ENCODE results near the gene PLPPR2. TPM values are rescaled to one million over a fixed set of nuclear protein-coding genes. Genes with fewer than 3 reads are reported as not detected.

Gene PLPPR2, protein sequence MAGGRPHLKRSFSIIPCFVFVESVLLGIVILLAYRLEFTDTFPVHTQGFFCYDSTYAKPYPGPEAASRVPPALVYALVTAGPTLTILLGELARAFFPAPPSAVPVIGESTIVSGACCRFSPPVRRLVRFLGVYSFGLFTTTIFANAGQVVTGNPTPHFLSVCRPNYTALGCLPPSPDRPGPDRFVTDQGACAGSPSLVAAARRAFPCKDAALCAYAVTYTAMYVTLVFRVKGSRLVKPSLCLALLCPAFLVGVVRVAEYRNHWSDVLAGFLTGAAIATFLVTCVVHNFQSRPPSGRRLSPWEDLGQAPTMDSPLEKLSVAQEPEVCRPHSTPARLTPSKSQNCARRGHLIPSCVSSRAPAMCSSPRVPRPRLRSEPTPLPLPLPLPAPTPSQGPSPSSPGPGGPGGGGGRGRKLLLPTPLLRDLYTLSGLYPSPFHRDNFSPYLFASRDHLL
- 66.7 TPM for total RNA-seq

DNA sequence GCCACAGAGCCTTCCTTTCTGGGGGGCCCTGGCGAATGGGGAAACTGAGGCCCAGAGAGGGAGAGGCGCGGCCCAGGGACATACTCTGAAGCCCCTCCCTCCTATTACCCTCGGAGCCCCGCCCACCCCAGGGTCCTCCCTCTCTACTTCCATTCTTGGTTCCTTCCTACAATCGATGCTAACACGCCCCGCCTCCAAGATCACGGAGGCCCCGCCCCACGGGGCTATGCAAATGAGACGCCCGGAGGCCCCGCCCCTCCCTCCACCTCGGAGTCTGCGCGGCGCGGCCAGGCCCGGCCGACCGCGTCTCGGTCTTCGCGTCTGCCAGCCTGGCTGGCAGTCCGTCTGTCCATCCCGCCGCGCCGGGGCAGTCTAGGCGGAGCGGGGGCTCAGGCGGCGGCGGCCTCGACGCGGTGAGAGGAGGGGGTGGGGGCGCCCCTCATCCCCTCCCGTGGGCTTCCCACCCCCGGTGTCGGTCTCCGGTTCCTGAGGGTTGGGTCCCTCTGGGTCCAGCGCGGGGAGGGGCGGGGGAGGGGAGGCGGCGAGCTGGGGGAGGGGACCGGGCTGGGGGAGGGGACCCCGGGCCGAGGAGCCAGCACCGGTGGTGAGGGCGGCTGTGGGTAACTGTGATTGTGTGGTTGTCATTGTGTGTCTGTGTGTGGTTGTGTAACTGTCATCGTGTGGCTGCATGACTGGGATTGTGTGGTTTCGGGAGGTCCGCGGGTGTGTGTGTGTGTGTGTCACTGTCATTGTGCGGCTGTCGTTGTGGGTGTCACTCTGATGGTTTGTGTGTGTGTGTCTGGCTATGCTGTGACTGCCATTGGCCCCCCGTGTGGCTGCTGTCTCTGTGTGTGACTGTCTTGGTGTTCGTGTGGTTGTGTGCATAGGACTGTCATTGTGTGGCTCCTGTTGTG is at the start of gene PLPPR2:
Gene PLPPR2 (plus strand): TSS at position 273 of the 914 bp plus-strand sequence. CDS start 2,242 bp downstream, outside the sequence.

DNA sequence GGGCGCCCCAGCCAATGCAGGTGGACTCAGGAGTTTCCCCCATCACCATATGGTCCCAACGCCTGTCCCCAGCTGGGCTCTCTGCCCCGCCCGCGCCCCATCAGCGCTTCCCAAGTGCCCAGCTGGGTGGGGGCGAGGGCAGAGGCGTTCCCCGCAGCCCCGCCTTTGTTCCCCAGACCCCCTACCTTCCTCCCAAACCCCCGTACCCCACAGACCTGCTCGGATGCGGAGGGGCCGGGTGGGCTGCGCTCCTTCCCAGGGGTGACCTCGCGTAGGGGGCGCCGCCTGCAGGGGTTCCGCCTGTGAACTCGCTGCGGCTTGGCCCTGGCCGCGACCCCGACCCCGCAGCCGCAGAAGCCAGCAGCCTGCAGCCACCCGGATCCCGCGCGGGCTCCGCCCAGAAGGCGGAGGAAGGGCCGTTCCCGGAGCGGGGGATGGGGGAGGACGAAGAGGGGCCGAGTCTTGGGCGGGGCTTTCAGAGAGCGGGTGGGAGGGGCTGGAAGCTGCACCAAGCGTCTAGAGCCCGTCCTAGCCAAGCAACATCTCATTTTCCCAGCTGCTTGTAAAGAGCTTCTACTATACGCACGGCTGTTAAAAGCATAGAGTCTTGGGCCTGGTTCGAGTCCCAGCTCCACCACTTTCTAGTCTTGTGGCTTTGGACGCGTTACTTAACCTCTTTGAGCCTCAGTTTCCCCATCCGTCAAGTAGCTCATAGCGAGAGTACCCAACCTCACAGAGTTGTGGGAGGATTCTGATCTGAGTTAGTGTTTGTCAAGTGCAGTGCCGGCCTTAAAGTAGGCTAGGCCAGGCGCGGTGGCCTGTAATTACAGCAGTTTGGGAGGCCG is 15.8 kb upstream of the PLPPR2 start, which contains the start of gene RAB3D:
Gene RAB3D (minus strand): TSS at position 404 of the 845 bp plus-strand sequence. CDS start 2,258 bp downstream, outside the sequence.

DNA sequence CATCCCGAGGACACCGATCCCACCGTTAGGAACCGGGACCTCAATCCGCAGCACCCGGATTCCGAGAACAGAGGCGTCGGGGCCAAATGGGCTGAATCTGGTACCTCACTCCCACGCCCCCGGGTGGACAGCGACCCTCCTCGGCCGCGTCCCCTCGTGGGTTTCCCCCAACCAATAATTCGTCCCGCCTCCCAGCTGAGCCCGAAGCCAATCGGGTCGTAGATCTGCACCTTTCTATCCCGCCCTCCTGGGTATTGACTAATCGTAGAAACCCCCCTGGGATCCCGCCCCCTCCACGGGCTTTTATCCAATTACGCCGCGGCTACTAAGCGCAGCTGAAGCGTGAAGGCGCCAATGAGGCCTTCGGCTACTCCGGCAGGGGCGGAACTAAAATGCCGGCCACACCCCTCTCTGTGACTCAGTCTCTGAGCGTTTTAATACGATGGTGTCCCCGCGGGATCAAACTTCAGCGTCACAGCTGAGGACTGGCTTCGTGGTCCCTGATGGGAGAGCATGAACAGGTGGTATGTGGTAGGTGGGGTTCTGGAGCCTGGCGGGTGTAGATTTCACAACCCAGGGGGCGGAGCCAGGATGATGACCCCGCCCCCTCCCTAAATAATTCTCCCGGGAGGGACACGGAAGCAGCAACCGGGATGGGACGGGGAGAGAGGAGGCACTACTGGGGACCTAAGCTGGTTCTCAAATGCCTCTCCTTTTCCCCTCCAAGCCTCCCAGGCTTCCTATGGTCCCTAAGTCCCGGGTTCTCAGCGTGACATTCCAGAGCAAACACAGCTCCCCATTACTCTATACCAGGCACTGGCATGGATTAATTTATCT is 8.9 kb upstream of the PLPPR2 start, which contains the start of the genes CCDC159 and TMEM205:
Gene CCDC159 (plus strand): TSS at position 416 of the 837 bp plus-strand sequence. CDS start 88 bp downstream, at position 504.
Gene TMEM205 (minus strand): TSS at position 165 of the 837 bp plus-strand sequence. CDS start 649 bp downstream, outside the sequence.

DNA sequence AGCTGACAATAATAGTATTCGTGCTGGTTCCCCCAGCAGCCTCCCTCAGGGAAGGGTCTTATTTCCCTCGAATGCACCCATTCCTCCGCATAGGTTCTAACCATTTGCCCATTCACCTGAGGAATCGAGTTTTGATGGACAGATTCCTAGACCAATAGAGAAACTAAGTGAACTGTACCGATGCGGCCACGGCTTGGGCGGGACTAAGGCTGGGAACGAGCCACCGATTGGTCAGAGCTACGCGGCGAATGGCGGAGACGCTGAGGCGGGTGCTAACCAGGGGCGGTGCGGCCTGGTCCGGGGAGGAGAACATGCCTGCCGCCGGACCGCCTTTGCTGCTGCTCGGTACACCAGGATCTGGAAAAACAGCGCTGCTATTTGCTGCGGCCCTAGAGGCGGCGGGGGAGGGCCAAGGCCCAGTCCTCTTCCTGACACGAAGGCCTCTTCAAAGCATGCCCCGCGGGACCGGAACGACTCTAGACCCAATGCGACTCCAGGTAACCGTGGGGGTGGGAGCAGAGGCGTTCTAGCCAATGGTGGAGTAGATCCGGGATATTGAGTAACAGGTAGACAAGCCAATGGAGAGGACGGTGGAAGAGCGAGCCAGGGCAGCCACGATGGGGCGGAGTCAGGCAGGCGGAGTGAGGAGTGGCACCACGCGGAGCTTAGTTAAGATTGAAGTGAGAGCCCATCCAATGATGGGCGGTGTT is 19.4 kb downstream of the PLPPR2 start, which contains the start of gene SWSAP1:
Gene SWSAP1 (plus strand): TSS at position 234 of the 710 bp plus-strand sequence. CDS start 15 bp downstream, at position 249.

Small RNAs within 50 kb of the gene (small RNA-seq; reads per million reads assigned to genes)
- gene RF00019, result not detected

Other genes starting within 250 kb of the PLPPR2 start
- 9.0 TPM for gene SPC24, start 199.7 kb upstream of the PLPPR2 start, total RNA-seq
- gene KANK2, start 157.9 kb upstream of the PLPPR2 start, total RNA-seq, result 12.2 TPM
- not detected for gene ANGPTL8, start 115.8 kb upstream of the PLPPR2 start, total RNA-seq
- gene DOCK6, start 92.9 kb upstream of the PLPPR2 start, total RNA-seq, result 3.7 TPM
- gene TSPAN16, start 59.3 kb upstream of the PLPPR2 start, total RNA-seq, result 0.46 TPM
- gene RAB3D, start 15.8 kb upstream of the PLPPR2 start, total RNA-seq, result 28.8 TPM
- gene TMEM205, start 9.2 kb upstream of the PLPPR2 start, total RNA-seq, result 53.1 TPM
- 6.7 TPM for gene CCDC159, start 8.9 kb upstream of the PLPPR2 start, total RNA-seq
- 1.2 TPM for gene SWSAP1, start 19.2 kb downstream of the PLPPR2 start, total RNA-seq
- 3.2 TPM for gene EPOR, start 28.9 kb downstream of the PLPPR2 start, total RNA-seq
- not detected for gene RGL3, start 63.9 kb downstream of the PLPPR2 start, total RNA-seq
- gene ODAD3, start 79.7 kb downstream of the PLPPR2 start, total RNA-seq, result 2.8 TPM
- 53.1 TPM for gene PRKCSH, start 80.2 kb downstream of the PLPPR2 start, total RNA-seq
- 118 TPM for gene ELAVL3, start 125.6 kb downstream of the PLPPR2 start, total RNA-seq
- 19.6 TPM for gene ZNF653, start 150.4 kb downstream of the PLPPR2 start, total RNA-seq
- 49.6 TPM for gene ECSIT, start 173.7 kb downstream of the PLPPR2 start, total RNA-seq
- gene CNN1, start 183.4 kb downstream of the PLPPR2 start, total RNA-seq, result 0.46 TPM
- gene ELOF1, start 203.8 kb downstream of the PLPPR2 start, total RNA-seq, result 22.8 TPM
- 0.46 TPM for gene ACP5, start 222.2 kb downstream of the PLPPR2 start, total RNA-seq
- gene ZNF627, start 242.1 kb downstream of the PLPPR2 start, total RNA-seq, result 58.8 TPM

Data from diencephalon (tissue), 1 donor.